ENCODE data around the gene MEN1. TPM values are rescaled to one million over a fixed set of nuclear protein-coding genes. Genes with fewer than 3 reads are reported as not detected.

MEN1 gene
- total RNA-seq, 2 experiments from 2014 or later: 16.4 to 17.7 TPM

- Mint-ChIP-seq H3K27me3 (no peaks in the 10 kb centered on the region), H3K9me3 (no peaks in the 10 kb centered on the region), H3K4me1 (ENCODE audit: low read depth) (peaks cover 87% of the 10 kb centered on the region), H3K4me3 (peak overlapping the region; percentile 84), H3K27ac (peak overlapping the region; percentile 85), H3K36me3 (ENCODE audit: low read depth) (peaks cover 100% of the 10 kb centered on the region)
- POLR2A ChIA-PET: interaction anchor here (1.0 to 15.0 kb wide), 3 partner anchors 7 to 108 kb away, joined by 5 to 634 read pairs (median 363); partner anchors contain the start of genes RASGRP2 and SF1
- ATAC-seq (ENCODE audit: poor library complexity) (peak; percentile 24), DNase-seq (peak; percentile 65 to 91 (median 82))
- Histone ChIP-seq H3K27me3 (ENCODE audit: control insufficient read depth in 1 of 2, insufficient read depth in 2 of 2, low read length in 2 of 2) (no peaks in the 10 kb centered on the region), H3K9me3 (ENCODE audit: control insufficient read depth in 1 of 2, insufficient read depth in 1 of 2, low read length in 2 of 2) (no peaks in the 10 kb centered on the region), H3K27ac (ENCODE audit: low read depth in 1 of 2, low read length in 2 of 2) (peak overlapping the region; percentile 65 to 72), H3K4me1 (ENCODE audit: insufficient read depth, low read length) (peaks cover 92% of the 10 kb centered on the region), H3K4me3 (ENCODE audit: low read length) (no peak overlapping the region), H3K36me3 (ENCODE audit: insufficient read depth, low read length) (peaks cover 100% of the 10 kb centered on the region)
- peak; percentile 74 for TF ChIP-seq CTCF (IDR thresholded peaks at IDR 0.05)
- CTCF ChIA-PET: interaction anchor here (0.7 to 1.9 kb wide), 5 partner anchors 9 to 24 kb away, joined by 3 to 13 read pairs (median 4); partner anchors contain the start of genes RASGRP2 and SF1
- intact Hi-C loops (cut with DNase I, micrococcal nuclease): loop anchor here (1.0 to 2.0 kb wide), 3 partner anchors 10 to 79 kb away; no protein-coding TSS in a partner anchor
Measured at GRCh38 chr11:64767344-64768299, 42.7 kb downstream of the MEN1 start.

GRCh38 chr11:64766881-64767280, 43.5 kb downstream of the MEN1 start:
- TF ChIP-seq CTCF (IDR thresholded peaks at IDR 0.05): no peak
- ATAC-seq (ENCODE audit: poor library complexity) (no peak), DNase-seq (peak in 2 of 14 experiments; percentile 26 to 31)
- ChIA-PET POLR2A (interaction anchor here (12.8 to 15.0 kb wide), 2 partner anchors 8 to 20 kb away, joined by 363 to 634 read pairs; partner anchors contain the start of genes RASGRP2 and SF1), CTCF (no interaction called here)
- no peaks in the 10 kb centered on the region for H3K9me3 Mint-ChIP-seq
- Histone ChIP-seq H3K9me3 (ENCODE audit: control insufficient read depth in 1 of 2, insufficient read depth in 1 of 2, low read length in 2 of 2) (no peaks in the 10 kb centered on the region), H3K36me3 (ENCODE audit: insufficient read depth, low read length) (peaks cover 96% of the 10 kb centered on the region), H3K27me3 (ENCODE audit: control insufficient read depth in 1 of 2, insufficient read depth in 2 of 2, low read length in 2 of 2) (no peaks in the 10 kb centered on the region), H3K27ac (ENCODE audit: low read depth in 1 of 2, low read length in 2 of 2) (peak overlapping the region; percentile 65 to 72), H3K4me3 (ENCODE audit: low read length) (no peak overlapping the region), H3K4me1 (ENCODE audit: insufficient read depth, low read length) (peaks cover 96% of the 10 kb centered on the region)
- no peak overlapping the region for H3K4me3 Mint-ChIP-seq
- peaks cover 87% of the 10 kb centered on the region for H3K4me1 Mint-ChIP-seq (ENCODE audit: low read depth)
- intact Hi-C loops (cut with DNase I, micrococcal nuclease): loop anchor here (1.0 to 2.0 kb wide), 3 partner anchors 10 to 78 kb away; no protein-coding TSS in a partner anchor
- no peaks in the 10 kb centered on the region for H3K27me3 Mint-ChIP-seq
- peak overlapping the region; percentile 85 for H3K27ac Mint-ChIP-seq
- H3K36me3 Mint-ChIP-seq (ENCODE audit: low read depth): peaks cover 100% of the 10 kb centered on the region

- H3K27ac Mint-ChIP-seq: peak overlapping the region; percentile 85
- Histone ChIP-seq H3K36me3 (ENCODE audit: insufficient read depth, low read length) (peaks cover 91% of the 10 kb centered on the region), H3K4me1 (ENCODE audit: insufficient read depth, low read length) (peaks cover 97% of the 10 kb centered on the region), H3K27me3 (ENCODE audit: control insufficient read depth in 1 of 2, insufficient read depth in 2 of 2, low read length in 2 of 2) (no peaks in the 10 kb centered on the region), H3K9me3 (ENCODE audit: control insufficient read depth in 1 of 2, insufficient read depth in 1 of 2, low read length in 2 of 2) (no peaks in the 10 kb centered on the region), H3K27ac (ENCODE audit: low read depth in 1 of 2, low read length in 2 of 2) (peak overlapping the region in 1 of 2 donors; percentile 30), H3K4me3 (ENCODE audit: low read length) (no peak overlapping the region)
- peak overlapping the region; percentile 86 for H3K4me3 Mint-ChIP-seq
- DNase-seq (peak in 2 of 14 experiments; percentile 34 to 38), ATAC-seq (ENCODE audit: poor library complexity) (no peak)
- ChIA-PET CTCF (interaction anchor here (1.7 kb wide), 1 partner anchor 23 kb away, joined by 5 read pairs; the partner anchor contains the start of gene RASGRP2), POLR2A (interaction anchor here (12.8 to 15.0 kb wide), 2 partner anchors 9 to 20 kb away, joined by 363 to 634 read pairs; partner anchors contain the start of genes RASGRP2 and SF1)
- H3K36me3 Mint-ChIP-seq (ENCODE audit: low read depth): peaks cover 98% of the 10 kb centered on the region
- H3K9me3 Mint-ChIP-seq: no peaks in the 10 kb centered on the region
- H3K4me1 Mint-ChIP-seq (ENCODE audit: low read depth): peaks cover 87% of the 10 kb centered on the region
- no peaks in the 10 kb centered on the region for H3K27me3 Mint-ChIP-seq
- no peak for TF ChIP-seq CTCF (IDR thresholded peaks at IDR 0.05)
- intact Hi-C loops (cut with DNase I, micrococcal nuclease): loop anchor here in 1 of 2 experiments (2.0 kb wide), 1 partner anchor 77 kb away; no protein-coding TSS in a partner anchor
Measured at GRCh38 chr11:64765851-64766665, 44.3 kb downstream of the MEN1 start.

All from CD4-positive, alpha-beta T cell (primary cell).